B cell (primary cell): ENCODE results near the gene P2RX3. TPM values are rescaled to one million over a fixed set of nuclear protein-coding genes. Genes with fewer than 3 reads are reported as not detected.

Experiments
- ATAC-seq: fragments of 200-7000 bp; cut with Tn5 transposase; one replicate; pipeline ENCODE4 v1.10.0; 2021; ENCODE audit warnings: low read depth, mild to moderate bottlenecking, moderate number of reproducible peaks, moderate library complexity
- CTCF ChIA-PET: fragments of 350-600 bp; sonication (Branson Sonifier 250); formaldehyde crosslinking; loops from one replicate; lab custom pipeline; 2021; ENCODE audit warnings: antibody characterized with exemption, inconsistent platforms; lab: Charles Lee
- POLR2A ChIA-PET: fragments of 350-600 bp; sonication (Branson Sonifier 250); formaldehyde crosslinking; loops from one replicate; lab custom pipeline; 2021; ENCODE audit warnings: antibody characterized with exemption; lab: Charles Lee
- DNase-seq: peaks from one replicate; pipeline ENCODE4 v3.0.0; 2013
- H2AFZ ChIP-seq: 2 replicates; pipeline ENCODE4 v1.6.1; 2012; ENCODE audit warnings: mild to moderate bottlenecking, low read depth, low read length; ENCODE audit not compliant: insufficient read depth, poor library complexity, severe bottlenecking
- H3K27ac ChIP-seq, 2 donors: 1 replicate in 1 of 2; 2 replicates in 1 of 2; pipeline ENCODE4 v1.5.1; 2012 to 2013; ENCODE audit warnings: low read length in 2 of 2, mild to moderate bottlenecking in 2 of 2, moderate library complexity in 1 of 2
- H3K27me3 ChIP-seq, 4 experiments: fragments of 200-600 bp in 1 of 4; sonication (generic) in 1 of 4; replicated peaks in 1 of 4; 1 replicate in 2 of 4; 2 replicates in 2 of 4; pipeline versions ENCODE4 v1.6.1 to v1.7.0; 2013 to 2016; ENCODE audit warnings: low read length in 3 of 4, mild to moderate bottlenecking in 2 of 4, mixed read lengths in 1 of 4, moderate library complexity in 1 of 4; ENCODE audit not compliant: insufficient read depth in 4 of 4, control insufficient read depth in 3 of 4; ENCODE audit errors: control extremely low read depth in 1 of 4
- H3K36me3 ChIP-seq, 2 experiments: replicated peaks in 1 of 2; 1 replicate in 1 of 2; 2 replicates in 1 of 2; pipeline versions ENCODE4 v1.6.1 to v1.7.1; 2013; ENCODE audit warnings: low read length in 1 of 2; ENCODE audit not compliant: insufficient read depth in 2 of 2, control insufficient read depth in 1 of 2; ENCODE audit errors: control extremely low read depth in 1 of 2, extremely low read depth in 1 of 2
- H3K4me1 ChIP-seq, 2 donors: fragments of 200-600 bp in 1 of 2; sonication (generic) in 1 of 2; 1 replicate in 1 of 2; 2 replicates in 1 of 2; pipeline versions ENCODE4 v1.5.1 to v1.6.1; 2013 to 2017; ENCODE audit warnings: low read length in 2 of 2; ENCODE audit not compliant: control insufficient read depth in 2 of 2, insufficient read depth in 2 of 2
- H3K4me2 ChIP-seq: replicated peaks from 2 replicates; pipeline ENCODE3; 2012; ENCODE audit warnings: mild to moderate bottlenecking, low read depth, low read length; ENCODE audit not compliant: poor library complexity, severe bottlenecking
- H3K4me3 ChIP-seq, 5 experiments: fragments of 200-600 bp in 1 of 5; sonication (generic) in 1 of 5; 1 replicate in 3 of 5; 2 replicates in 2 of 5; pipeline versions ENCODE4 v1.5.1 to v1.7.0; 2011 to 2016; ENCODE audit warnings: low read length in 4 of 5, mild to moderate bottlenecking in 4 of 5, low read depth in 2 of 5, control low read depth in 1 of 5, moderate library complexity in 1 of 5; ENCODE audit not compliant: insufficient read depth in 1 of 5; ENCODE audit errors: control extremely low read depth in 1 of 5, extremely low read depth in 1 of 5
- H3K79me2 ChIP-seq: fragments of 200-600 bp; sonication (generic); one replicate; pipeline ENCODE4 v1.6.0; 2016; ENCODE audit warnings: low read length; ENCODE audit not compliant: control insufficient read depth, insufficient read depth
- H3K9ac ChIP-seq: fragments of 200-600 bp; sonication (generic); 2 replicates; pipeline ENCODE4 v1.6.1; 2017; ENCODE audit warnings: mild to moderate bottlenecking, low read length, moderate library complexity
- H3K9me3 ChIP-seq, 3 donors: one replicate each; pipeline versions ENCODE4 v1.6.1 to v1.7.1; 2013; ENCODE audit warnings: low read length in 2 of 3; ENCODE audit not compliant: control insufficient read depth in 2 of 3, insufficient read depth in 1 of 3; ENCODE audit errors: control extremely low read depth in 1 of 3
- H4K20me1 ChIP-seq: 2 replicates; pipeline ENCODE4 v1.6.0; 2012; ENCODE audit warnings: mild to moderate bottlenecking, low read length; ENCODE audit not compliant: insufficient read depth, control insufficient read depth, poor library complexity, severe bottlenecking
- H3K27ac Mint-ChIP-seq: one replicate; pipeline ENCODE4 v1.8.0; 2021; ENCODE audit warnings: mixed read lengths
- H3K27me3 Mint-ChIP-seq: one replicate; pipeline ENCODE4 v1.8.0; 2021; ENCODE audit warnings: mixed read lengths
- H3K4me1 Mint-ChIP-seq: one replicate; pipeline ENCODE4 v1.8.0; 2021; ENCODE audit warnings: mixed read lengths
- H3K4me3 Mint-ChIP-seq: one replicate; pipeline ENCODE4 v1.8.0; 2021; ENCODE audit warnings: mixed read lengths
- H3K9me3 Mint-ChIP-seq: one replicate; pipeline ENCODE4 v1.8.0; 2022; ENCODE audit warnings: mixed read lengths; ENCODE audit not compliant: insufficient read depth
- CTCF ChIP-seq: fragments of 200-600 bp; IDR thresholded peaks from one replicate; pipeline ENCODE4 v1.8.0; 2022; ENCODE audit warnings: antibody characterized with exemption, mild to moderate bottlenecking
- EZH2 ChIP-seq: IDR thresholded peaks from 2 replicates; pipeline ENCODE4 v1.6.1; 2012; ENCODE audit warnings: borderline replicate concordance, low read depth, mild to moderate bottlenecking, moderate library complexity, low read length; ENCODE audit not compliant: insufficient read depth, poor library complexity, severe bottlenecking
- WGBS: methylation state at CpG from one replicate; pipeline ENCODE4 v1.1.5; 2013; ENCODE audit warnings: missing lambda C conversion rate; ENCODE audit not compliant: insufficient coverage; 5-methylcytosine and 5-hydroxymethylcytosine counted together
- intact Hi-C: fragments of 100-400 bp; cut with micrococcal nuclease; formaldehyde crosslinking; loops from one replicate; pipeline ENCODE4 v1.10.0; 2022
- polyA plus RNA-seq: library from polyadenylated mRNA; depleted of rRNA; stranded (reverse); fragments of >200 nt; gene quantifications from 2 replicates; pipeline ENCODE4 v1.2.3, GENCODE V29; 2012
- total RNA-seq, 2 donors: library from RNA; stranded (reverse); fragments of 120-200 nt in 1 of 2; gene quantifications; 1 replicate in 1 of 2; 2 replicates in 1 of 2; pipeline versions ENCODE4 v1.2.3 to v1.2.4, GENCODE V29; 2013 to 2022

Gene P2RX3
- total and polyA plus RNA-seq, 2 donors (not counting 1 experiment from before 2014, with no cell fraction given): not detected

GRCh38 chr11:57309106-57310059 lies 28.8 kb upstream of the P2RX3 start:
- Mint-ChIP-seq H3K9me3 (no peaks in the 10 kb centered on the region), H3K4me1 (peaks cover 10% of the 10 kb centered on the region), H3K27me3 (no peaks in the 10 kb centered on the region), H3K27ac (no peak overlapping the region), H3K4me3 (no peak overlapping the region)
- peaks cover 0 to 9% (median 1%) of the 10 kb centered on the region in 4 experiments for H3K27me3 ChIP-seq
- 98% methylated on average over 24 of the region's 24 CpGs for WGBS
- H2AFZ ChIP-seq: no peak overlapping the region
- TF ChIP-seq EZH2 (no peak), CTCF (no peak)
- H3K9ac ChIP-seq: no peak overlapping the region
- no peak for DNase-seq
- intact Hi-C loops: no loop called here
- no peak for ATAC-seq
- CTCF ChIA-PET: interaction anchor here (1.2 kb wide), 1 partner anchor 15 kb away, joined by 3 read pairs; the partner anchor contains the start of gene TNKS1BP1
- POLR2A ChIA-PET: no interaction called here
- peaks cover 11% of the 10 kb centered on the region in 2 donors for H3K4me1 ChIP-seq
- H3K9me3 ChIP-seq: no peaks in the 10 kb centered on the region
- H3K36me3 ChIP-seq: no peaks in the 10 kb centered on the region
- no peaks in the 10 kb centered on the region for H3K79me2 ChIP-seq
- H4K20me1 ChIP-seq: no peaks in the 10 kb centered on the region
- H3K4me2 ChIP-seq: no peak overlapping the region
- no peak overlapping the region for H3K4me3 ChIP-seq
- H3K27ac ChIP-seq: no peak overlapping the region

- DNase-seq: no peak
- no peaks in the 10 kb centered on the region for H4K20me1 ChIP-seq
- no peaks in the 10 kb centered on the region for H3K9me3 Mint-ChIP-seq
- H3K4me1 Mint-ChIP-seq: peaks cover 10% of the 10 kb centered on the region
- no peak overlapping the region for H3K4me2 ChIP-seq
- H3K27me3 ChIP-seq: peaks cover 0 to 9% (median 1%) of the 10 kb centered on the region in 4 experiments
- ChIA-PET CTCF (no interaction called here), POLR2A (no interaction called here)
- 97% methylated on average over 6 of the region's 6 CpGs for WGBS
- H3K27ac ChIP-seq: no peak overlapping the region
- no peaks in the 10 kb centered on the region for H3K79me2 ChIP-seq
- ATAC-seq: no peak
- no peak overlapping the region for H3K4me3 ChIP-seq
- H3K27me3 Mint-ChIP-seq: no peaks in the 10 kb centered on the region
- H3K27ac Mint-ChIP-seq: no peak overlapping the region
- H2AFZ ChIP-seq: no peak overlapping the region
- no peak overlapping the region for H3K9ac ChIP-seq
- H3K36me3 ChIP-seq: no peaks in the 10 kb centered on the region
- no peaks in the 10 kb centered on the region for H3K9me3 ChIP-seq
- H3K4me3 Mint-ChIP-seq: no peak overlapping the region
- H3K4me1 ChIP-seq: peaks cover 11% of the 10 kb centered on the region in 2 donors
- TF ChIP-seq EZH2 (no peak), CTCF (no peak)
- intact Hi-C loops: no loop called here
Observed at GRCh38 chr11:57310091-57310490, 28.1 kb upstream of the P2RX3 start.
